Measurements from ENCODE around the gene DNAH8. TPM values are rescaled to one million over a fixed set of nuclear protein-coding genes. Genes with fewer than 3 reads are reported as not detected.
"Not testable (repeated sequence)": the region's sequence is repeated elsewhere in the genome, so short reads cannot be mapped to it uniquely, and the experiment has no call there.

DNAH8 gene
- total RNA-seq, 1 donor from 2014 or later = 3.0 TPM

- no peak for DNase-seq
Observed at GRCh38 chr6:38753707-38754106, 38.6 kb downstream of the DNAH8 start.

- peak; percentile 5 for DNase-seq
Observed at GRCh38 chr6:38755207-38755606, 40.1 kb downstream of the DNAH8 start.

- DNase-seq = no peak
Observed at GRCh38 chr6:38755874-38756273, 40.8 kb downstream of the DNAH8 start.

- no peak for DNase-seq
Observed at GRCh38 chr6:38760097-38760496, 45.0 kb downstream of the DNAH8 start.

- peak; percentile 22 for DNase-seq
Observed at GRCh38 chr6:38762848-38763247, 47.7 kb downstream of the DNAH8 start.

- DNase-seq = no peak
Observed at GRCh38 chr6:38767560-38767959, 52.4 kb downstream of the DNAH8 start.

- DNase-seq = no peak
Observed at GRCh38 chr6:38773338-38773737, 58.2 kb downstream of the DNAH8 start.

- no peak for DNase-seq
Observed at GRCh38 chr6:38774929-38775707, 60.0 kb downstream of the DNAH8 start.

- DNase-seq = no peak
Observed at GRCh38 chr6:38775870-38776269, 60.8 kb downstream of the DNAH8 start.

GRCh38 chr6:38776515-38776914 lies 61.4 kb downstream of the DNAH8 start:
- no peak for DNase-seq

- no peak for DNase-seq
Observed at GRCh38 chr6:38779310-38780062, 64.4 kb downstream of the DNAH8 start.

- DNase-seq = no peak
Observed at GRCh38 chr6:38782616-38783015, 67.5 kb downstream of the DNAH8 start.

GRCh38 chr6:38783443-38784228 lies 68.5 kb downstream of the DNAH8 start:
- no peak for DNase-seq

GRCh38 chr6:38784506-38785235 lies 69.6 kb downstream of the DNAH8 start:
- no peak for DNase-seq

- DNase-seq = no peak
Observed at GRCh38 chr6:38786486-38786885, 71.4 kb downstream of the DNAH8 start.

GRCh38 chr6:38789256-38789655 lies 74.1 kb downstream of the DNAH8 start:
- no peak for DNase-seq

- DNase-seq = no peak
Observed at GRCh38 chr6:38792356-38792755, 77.2 kb downstream of the DNAH8 start.

GRCh38 chr6:38794682-38795081 lies 79.6 kb downstream of the DNAH8 start:
- no peak for DNase-seq

- DNase-seq = no peak
Observed at GRCh38 chr6:38796006-38796405, 80.9 kb downstream of the DNAH8 start.

- DNase-seq = not testable (repeated sequence)
Observed at GRCh38 chr6:38796437-38796836, 81.3 kb downstream of the DNAH8 start.

- no peak for DNase-seq
Observed at GRCh38 chr6:38796850-38797249, 81.7 kb downstream of the DNAH8 start.

GRCh38 chr6:38797391-38797790 lies 82.3 kb downstream of the DNAH8 start:
- no peak for DNase-seq
